ENCODE results near the gene NFU1. TPM values are rescaled to one million over a fixed set of nuclear protein-coding genes. Genes with fewer than 3 reads are reported as not detected.

The NFU1 gene
- total and polyA plus RNA-seq, 2 of the 8 experiments (the other 6 are each of a cell fraction or from before 2014, with no cell fraction given): 18.4 to 45.5 TPM

DNA sequence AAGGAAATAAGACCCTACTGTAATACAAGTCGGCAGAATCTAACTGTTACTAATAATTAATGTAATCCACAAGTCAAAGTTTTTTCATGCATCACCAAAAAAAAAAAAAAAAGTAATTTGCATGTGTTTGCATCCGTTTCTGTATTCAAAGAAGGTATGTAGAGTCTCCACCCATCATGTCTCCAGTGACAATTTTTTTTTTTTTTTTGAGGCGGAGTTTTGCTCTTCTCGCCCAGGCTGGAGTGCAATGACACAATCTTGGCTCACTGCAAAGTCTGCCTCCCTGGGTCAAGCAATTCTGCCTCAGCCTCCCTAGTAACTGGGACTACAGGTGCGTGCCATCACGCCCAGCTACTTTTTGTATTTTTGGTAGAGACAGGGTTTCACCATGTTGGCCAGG lies 24.2 kb upstream of the NFU1 start:
- no peak overlapping the region for H3K27ac ChIP-seq (ENCODE audit: low read depth, low read length)
- DNase-seq (ENCODE audit: low read depth in 1 of 2, low spot score in 2 of 2) (no peak), FAIRE-seq (no peak)
- H4K20me1 ChIP-seq (replicated peaks in 1 of 2; ENCODE audit: control insufficient read depth in 1 of 2, insufficient read depth in 2 of 2, low read length in 2 of 2): no peaks in the 10 kb centered on the region
- no peak overlapping the region for H3K4me2 ChIP-seq (ENCODE audit: insufficient read depth in 1 of 2, low read depth in 2 of 2, low read length in 2 of 2)
- H2BK20ac ChIP-seq (ENCODE audit: low read length): no peak overlapping the region
- H4K91ac ChIP-seq (replicated peaks; ENCODE audit: insufficient read length, low read length): no peak overlapping the region
- no peak overlapping the region for H4K5ac ChIP-seq (ENCODE audit: insufficient read length, low read depth, low read length)
- no peak overlapping the region for H2BK120ac ChIP-seq (replicated peaks; ENCODE audit: low read depth, low read length)
- no peak overlapping the region for H4K8ac ChIP-seq (ENCODE audit: extremely low read depth, insufficient read depth, low read length)
- TF ChIP-seq, protein P1, sequence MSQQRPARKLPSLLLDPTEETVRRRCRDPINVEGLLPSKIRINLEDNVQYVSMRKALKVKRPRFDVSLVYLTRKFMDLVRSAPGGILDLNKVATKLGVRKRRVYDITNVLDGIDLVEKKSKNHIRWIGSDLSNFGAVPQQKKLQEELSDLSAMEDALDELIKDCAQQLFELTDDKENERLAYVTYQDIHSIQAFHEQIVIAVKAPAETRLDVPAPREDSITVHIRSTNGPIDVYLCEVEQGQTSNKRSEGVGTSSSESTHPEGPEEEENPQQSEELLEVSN (IDR thresholded peaks at IDR 0.05): no peak
- TF ChIP-seq ASH2L (IDR thresholded peaks at IDR 0.05; ENCODE audit: low read length): no peak
- no peak for TF ChIP-seq TAF7 (optimal IDR thresholded peaks at IDR 0.05; ENCODE audit: borderline replicate concordance, low read depth, low read length)
- no peak for TF ChIP-seq BRCA1 (IDR thresholded peaks at IDR 0.05; ENCODE audit: low read depth, low read length)
- TF ChIP-seq, protein P2, sequence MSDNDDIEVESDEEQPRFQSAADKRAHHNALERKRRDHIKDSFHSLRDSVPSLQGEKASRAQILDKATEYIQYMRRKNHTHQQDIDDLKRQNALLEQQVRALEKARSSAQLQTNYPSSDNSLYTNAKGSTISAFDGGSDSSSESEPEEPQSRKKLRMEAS (IDR thresholded peaks at IDR 0.05): no peak
- TF ChIP-seq CHD1 (IDR thresholded peaks at IDR 0.05; ENCODE audit: low read depth, low read length): no peak
- TF ChIP-seq EP300 (IDR thresholded peaks at IDR 0.05; ENCODE audit: borderline replicate concordance in 1 of 2, low read depth in 2 of 2, low read length in 2 of 2): no peak
- no peak for TF ChIP-seq SAP30 (IDR thresholded peaks at IDR 0.05; ENCODE audit: insufficient read depth, insufficient replicate concordance, low read length)
- no peak for TF ChIP-seq BACH1 (IDR thresholded peaks at IDR 0.05; ENCODE audit: low read length)
- TF ChIP-seq, protein P3, sequence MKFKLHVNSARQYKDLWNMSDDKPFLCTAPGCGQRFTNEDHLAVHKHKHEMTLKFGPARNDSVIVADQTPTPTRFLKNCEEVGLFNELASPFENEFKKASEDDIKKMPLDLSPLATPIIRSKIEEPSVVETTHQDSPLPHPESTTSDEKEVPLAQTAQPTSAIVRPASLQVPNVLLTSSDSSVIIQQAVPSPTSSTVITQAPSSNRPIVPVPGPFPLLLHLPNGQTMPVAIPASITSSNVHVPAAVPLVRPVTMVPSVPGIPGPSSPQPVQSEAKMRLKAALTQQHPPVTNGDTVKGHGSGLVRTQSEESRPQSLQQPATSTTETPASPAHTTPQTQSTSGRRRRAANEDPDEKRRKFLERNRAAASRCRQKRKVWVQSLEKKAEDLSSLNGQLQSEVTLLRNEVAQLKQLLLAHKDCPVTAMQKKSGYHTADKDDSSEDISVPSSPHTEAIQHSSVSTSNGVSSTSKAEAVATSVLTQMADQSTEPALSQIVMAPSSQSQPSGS (IDR thresholded peaks at IDR 0.05; ENCODE audit: low read length): no peak
- no peak for TF ChIP-seq JUND (IDR thresholded peaks at IDR 0.05; ENCODE audit: low read length)
- H3K79me1 ChIP-seq (ENCODE audit: low read depth, low read length): no peaks in the 10 kb centered on the region
- H3K36me3 ChIP-seq (ENCODE audit: control insufficient read depth in 2 of 4, insufficient read depth in 4 of 4, low read length in 3 of 4): peaks cover 0 to 8% (median 0%) of the 10 kb centered on the region in 4 experiments; a peak in 2 of 8 replicates
- no peak overlapping the region for H3K18ac ChIP-seq (ENCODE audit: extremely low read depth, low read length)
- no peak overlapping the region for H3K4me3 ChIP-seq (ENCODE audit: extremely low read depth in 1 of 4, insufficient read depth in 2 of 4, low read depth in 3 of 4, low read length in 4 of 4)
- no peaks in the 10 kb centered on the region; a peak in 1 of 7 replicates for H3K4me1 ChIP-seq (replicated peaks in 1 of 4; ENCODE audit: control insufficient read depth in 3 of 4, insufficient read depth in 4 of 4, low read length in 3 of 4)
- no peak overlapping the region for H3K9ac ChIP-seq (replicated peaks in 1 of 4; ENCODE audit: extremely low read depth in 1 of 4, low read depth in 3 of 4, low read length in 3 of 4)
- ChIA-PET POLR2A (ENCODE audit: partially characterized antibody) (no interaction called here), CTCF (ENCODE audit: partially characterized antibody) (no interaction called here)
- no peaks in the 10 kb centered on the region for H3K9me3 ChIP-seq (ENCODE audit: insufficient read depth in 2 of 2, low read depth in 1 of 2, low read length in 1 of 2)
- no peaks in the 10 kb centered on the region; a peak in 1 of 7 replicates for H3K27me3 ChIP-seq (replicated peaks in 1 of 4; ENCODE audit: control insufficient read depth in 3 of 4, extremely low read depth in 1 of 4, insufficient read depth in 3 of 4, low read length in 3 of 4)
- no peak overlapping the region for H3K14ac ChIP-seq (ENCODE audit: insufficient read length)
- no peaks in the 10 kb centered on the region for H3K79me2 ChIP-seq (ENCODE audit: control insufficient read depth in 1 of 2, insufficient read depth in 2 of 2, low read length in 2 of 2)
- H3K23ac ChIP-seq (ENCODE audit: insufficient read length): no peak overlapping the region
- H2BK5ac ChIP-seq (ENCODE audit: low read depth, low read length): no peak overlapping the region
- 93% methylated on average over 6 of the region's 6 CpGs; no CpG with 5 or more reads in 1 of the 2 experiments for WGBS, 2 experiments (ENCODE audit: extremely low coverage in 1 of 2, insufficient coverage in 1 of 2, insufficient read length in 1 of 2, insufficient replicate concordance in 2 of 2, low coverage in 1 of 2, low lambda C conversion rate in 2 of 2, missing lambda C conversion rate in 1 of 2)
- no peak overlapping the region for H2AK5ac ChIP-seq (ENCODE audit: low read depth, low read length)
- no peak overlapping the region for H2BK12ac ChIP-seq (ENCODE audit: low read depth, low read length)
- no peak overlapping the region for H3K56ac ChIP-seq (replicated peaks; ENCODE audit: insufficient read length, low read depth, low read length)
- H3K23me2 ChIP-seq (ENCODE audit: low read depth, low read length): peaks cover 2% of the 10 kb centered on the region; the same call in 1 of the 2 replicates
- H2BK15ac ChIP-seq (ENCODE audit: low read length): no peak overlapping the region
- H2AFZ ChIP-seq (ENCODE audit: low read length): no peak overlapping the region
- no peak overlapping the region for H3K4ac ChIP-seq (replicated peaks; ENCODE audit: insufficient read length, low read depth, low read length)
